Uterus (tissue), 2 donors: ENCODE measurements around the gene TMPRSS11A.

Experiments
- CTCF ChIP-seq, 4 experiments: fragments of 200-600 bp in 2 of 4; fragments of 450-650 bp in 2 of 4; sonication (generic) in 2 of 4; IDR thresholded peaks; one replicate each; pipeline ENCODE4 v1.5.1; 2016 to 2019; ENCODE audit warnings: antibody characterized with exemption in 4 of 4, mild to moderate bottlenecking in 2 of 4, moderate library complexity in 1 of 4
- POLR2A ChIP-seq, 2 donors: fragments of 450-650 bp; IDR thresholded peaks; one replicate each; pipeline ENCODE4 v1.6.1; 2016; ENCODE audit warnings: antibody characterized with exemption in 2 of 2, mild to moderate bottlenecking in 1 of 2, moderate library complexity in 1 of 2

GRCh38 chr4:67934628-67935027, 28.7 kb downstream of the TMPRSS11A start:
- TF ChIP-seq POLR2A (IDR thresholded peaks at IDR 0.05), result no peak
- TF ChIP-seq CTCF (IDR thresholded peaks at IDR 0.05), result no peak
